ENCODE data around the gene ATM.

- TF ChIP-seq CTCF (IDR thresholded peaks at IDR 0.05; ENCODE audit: poor library complexity) (peak; percentile 92), EZH2phosphoT487 (IDR thresholded peaks at IDR 0.05; ENCODE audit: low read depth, severe bottlenecking, unreplicated experiment) (no peak)
Observed at GRCh38 chr11:108222574-108223347, at the start of gene ATM, which contains the start of gene NPAT.

Measured in hepatocyte (in vitro differentiated cells).